Neural cell (in vitro differentiated cells): Measurements from ENCODE around the gene AGRN.

Experiments
- RAD21 ChIP-seq: fragments of 450-650 bp; conservative IDR thresholded peaks from 2 replicates; pipeline ENCODE4 v1.6.1; 2014; ENCODE audit warnings: antibody characterized with exemption, mild to moderate bottlenecking, moderate library complexity
- SMC3 ChIP-seq: fragments of 450-650 bp; conservative IDR thresholded peaks from 2 replicates; pipeline ENCODE4 v1.6.1; 2014; ENCODE audit warnings: antibody characterized with exemption, mild to moderate bottlenecking, moderate library complexity; ENCODE audit not compliant: poor library complexity
- TF ChIP-seq, protein P1 (sequence below): IDR thresholded peaks from 2 replicates; pipeline ENCODE4 v1.6.1; 2012; ENCODE audit warnings: borderline replicate concordance
- TF ChIP-seq, protein P2 (sequence below): fragments of 450-650 bp; IDR thresholded peaks from 2 replicates; pipeline ENCODE4 v1.5.1; 2014; ENCODE audit warnings: antibody characterized with exemption, mild to moderate bottlenecking, moderate library complexity; ENCODE audit not compliant: poor library complexity, severe bottlenecking

DNA sequence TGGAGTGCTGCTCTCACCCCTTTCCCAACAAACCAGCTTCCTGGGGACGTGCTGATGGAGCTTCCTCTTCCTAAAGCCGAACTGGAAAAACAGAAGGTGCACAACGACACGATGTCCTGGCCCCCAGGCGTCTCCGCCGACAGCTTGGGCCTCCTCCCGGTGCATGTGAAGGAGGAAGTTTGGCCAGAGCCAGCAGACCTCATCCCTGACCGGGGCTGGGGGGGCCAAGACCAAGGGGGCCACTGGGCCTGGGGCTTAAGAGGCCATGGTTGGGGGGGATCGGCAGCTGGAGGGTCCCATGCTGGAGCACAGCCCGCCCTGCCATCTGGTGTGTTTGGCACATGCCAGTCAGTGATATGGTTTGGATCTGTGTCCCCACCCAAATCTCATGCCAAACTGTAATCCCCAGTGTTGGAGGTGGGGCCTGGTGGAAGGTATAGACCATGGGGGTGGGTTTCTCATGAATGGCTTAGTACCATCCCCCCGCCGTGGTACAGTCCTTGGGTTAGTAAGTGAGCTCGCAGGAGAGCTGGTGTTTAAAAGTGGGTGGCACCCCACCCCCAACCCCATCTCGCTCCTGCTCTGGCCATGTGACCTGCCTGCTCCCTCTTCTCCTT is 26.4 kb upstream of the AGRN start:
- TF ChIP-seq, protein P1, sequence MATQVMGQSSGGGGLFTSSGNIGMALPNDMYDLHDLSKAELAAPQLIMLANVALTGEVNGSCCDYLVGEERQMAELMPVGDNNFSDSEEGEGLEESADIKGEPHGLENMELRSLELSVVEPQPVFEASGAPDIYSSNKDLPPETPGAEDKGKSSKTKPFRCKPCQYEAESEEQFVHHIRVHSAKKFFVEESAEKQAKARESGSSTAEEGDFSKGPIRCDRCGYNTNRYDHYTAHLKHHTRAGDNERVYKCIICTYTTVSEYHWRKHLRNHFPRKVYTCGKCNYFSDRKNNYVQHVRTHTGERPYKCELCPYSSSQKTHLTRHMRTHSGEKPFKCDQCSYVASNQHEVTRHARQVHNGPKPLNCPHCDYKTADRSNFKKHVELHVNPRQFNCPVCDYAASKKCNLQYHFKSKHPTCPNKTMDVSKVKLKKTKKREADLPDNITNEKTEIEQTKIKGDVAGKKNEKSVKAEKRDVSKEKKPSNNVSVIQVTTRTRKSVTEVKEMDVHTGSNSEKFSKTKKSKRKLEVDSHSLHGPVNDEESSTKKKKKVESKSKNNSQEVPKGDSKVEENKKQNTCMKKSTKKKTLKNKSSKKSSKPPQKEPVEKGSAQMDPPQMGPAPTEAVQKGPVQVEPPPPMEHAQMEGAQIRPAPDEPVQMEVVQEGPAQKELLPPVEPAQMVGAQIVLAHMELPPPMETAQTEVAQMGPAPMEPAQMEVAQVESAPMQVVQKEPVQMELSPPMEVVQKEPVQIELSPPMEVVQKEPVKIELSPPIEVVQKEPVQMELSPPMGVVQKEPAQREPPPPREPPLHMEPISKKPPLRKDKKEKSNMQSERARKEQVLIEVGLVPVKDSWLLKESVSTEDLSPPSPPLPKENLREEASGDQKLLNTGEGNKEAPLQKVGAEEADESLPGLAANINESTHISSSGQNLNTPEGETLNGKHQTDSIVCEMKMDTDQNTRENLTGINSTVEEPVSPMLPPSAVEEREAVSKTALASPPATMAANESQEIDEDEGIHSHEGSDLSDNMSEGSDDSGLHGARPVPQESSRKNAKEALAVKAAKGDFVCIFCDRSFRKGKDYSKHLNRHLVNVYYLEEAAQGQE: no peak
- TF ChIP-seq, protein P2, sequence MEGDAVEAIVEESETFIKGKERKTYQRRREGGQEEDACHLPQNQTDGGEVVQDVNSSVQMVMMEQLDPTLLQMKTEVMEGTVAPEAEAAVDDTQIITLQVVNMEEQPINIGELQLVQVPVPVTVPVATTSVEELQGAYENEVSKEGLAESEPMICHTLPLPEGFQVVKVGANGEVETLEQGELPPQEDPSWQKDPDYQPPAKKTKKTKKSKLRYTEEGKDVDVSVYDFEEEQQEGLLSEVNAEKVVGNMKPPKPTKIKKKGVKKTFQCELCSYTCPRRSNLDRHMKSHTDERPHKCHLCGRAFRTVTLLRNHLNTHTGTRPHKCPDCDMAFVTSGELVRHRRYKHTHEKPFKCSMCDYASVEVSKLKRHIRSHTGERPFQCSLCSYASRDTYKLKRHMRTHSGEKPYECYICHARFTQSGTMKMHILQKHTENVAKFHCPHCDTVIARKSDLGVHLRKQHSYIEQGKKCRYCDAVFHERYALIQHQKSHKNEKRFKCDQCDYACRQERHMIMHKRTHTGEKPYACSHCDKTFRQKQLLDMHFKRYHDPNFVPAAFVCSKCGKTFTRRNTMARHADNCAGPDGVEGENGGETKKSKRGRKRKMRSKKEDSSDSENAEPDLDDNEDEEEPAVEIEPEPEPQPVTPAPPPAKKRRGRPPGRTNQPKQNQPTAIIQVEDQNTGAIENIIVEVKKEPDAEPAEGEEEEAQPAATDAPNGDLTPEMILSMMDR: no peak
- TF ChIP-seq SMC3: no peak
- no peak for TF ChIP-seq RAD21
